ENCODE results near the gene RET.

GRCh38 chr10:43121444-43121843 is 44.6 kb downstream of the RET start:
- TF ChIP-seq CTCF (IDR thresholded peaks at IDR 0.05; ENCODE audit: insufficient read depth, low read length, poor library complexity, severe bottlenecking) (no peak), EZH2phosphoT487 (conservative IDR thresholded peaks at IDR 0.05; ENCODE audit: low read length) (no peak)

All from SU-DHL-6 (cell line).